ENCODE measurements around the gene IGFBP1. TPM values are rescaled to one million over a fixed set of nuclear protein-coding genes. Genes with fewer than 3 reads are reported as not detected.
"Not testable (repeated sequence)": the region's sequence is repeated elsewhere in the genome, so short reads cannot be mapped to it uniquely, and the experiment has no call there.

The IGFBP1 gene
- total RNA-seq, 1 donor from 2014 or later: not detected

- DNase-seq (ENCODE audit: low spot score in 2 of 2) (no peak), FAIRE-seq (no peak)
These were observed 36.0 kb downstream of the IGFBP1 start for GRCh38 chr7:45924283-45924682.

DNA sequence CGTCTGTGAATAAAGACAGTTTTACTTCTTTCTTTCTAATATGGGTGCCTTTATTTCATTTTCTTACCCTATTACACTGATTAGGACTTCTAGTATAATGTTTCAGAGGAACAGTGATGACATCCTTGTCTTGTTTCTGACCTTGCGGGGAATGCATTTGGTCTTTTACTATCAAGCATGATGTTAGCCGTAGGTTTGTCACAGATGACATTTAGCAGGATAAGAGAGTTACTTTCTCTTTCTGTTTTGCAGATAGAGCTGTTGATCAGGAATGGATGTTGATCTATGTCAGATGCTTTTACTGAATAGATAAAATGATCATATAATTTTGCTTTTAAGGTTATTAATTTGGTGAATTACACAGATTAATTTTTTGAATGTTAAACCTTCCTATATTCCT lies 39.4 kb downstream of the IGFBP1 start:
- no peak for FAIRE-seq
- no peak for DNase-seq (ENCODE audit: low spot score in 2 of 2)

- FAIRE-seq (no peak), DNase-seq (ENCODE audit: low spot score in 2 of 2) (no peak)
These were observed 42.7 kb downstream of the IGFBP1 start for GRCh38 chr7:45930967-45931366.

GRCh38 chr7:45937301-45937700 lies 49.0 kb downstream of the IGFBP1 start:
- no peak for DNase-seq (ENCODE audit: low spot score in 2 of 2)
- no peak for FAIRE-seq

- FAIRE-seq (no peak), DNase-seq (ENCODE audit: low spot score in 2 of 2) (no peak)
These were observed 49.6 kb downstream of the IGFBP1 start for GRCh38 chr7:45937862-45938261.

DNA sequence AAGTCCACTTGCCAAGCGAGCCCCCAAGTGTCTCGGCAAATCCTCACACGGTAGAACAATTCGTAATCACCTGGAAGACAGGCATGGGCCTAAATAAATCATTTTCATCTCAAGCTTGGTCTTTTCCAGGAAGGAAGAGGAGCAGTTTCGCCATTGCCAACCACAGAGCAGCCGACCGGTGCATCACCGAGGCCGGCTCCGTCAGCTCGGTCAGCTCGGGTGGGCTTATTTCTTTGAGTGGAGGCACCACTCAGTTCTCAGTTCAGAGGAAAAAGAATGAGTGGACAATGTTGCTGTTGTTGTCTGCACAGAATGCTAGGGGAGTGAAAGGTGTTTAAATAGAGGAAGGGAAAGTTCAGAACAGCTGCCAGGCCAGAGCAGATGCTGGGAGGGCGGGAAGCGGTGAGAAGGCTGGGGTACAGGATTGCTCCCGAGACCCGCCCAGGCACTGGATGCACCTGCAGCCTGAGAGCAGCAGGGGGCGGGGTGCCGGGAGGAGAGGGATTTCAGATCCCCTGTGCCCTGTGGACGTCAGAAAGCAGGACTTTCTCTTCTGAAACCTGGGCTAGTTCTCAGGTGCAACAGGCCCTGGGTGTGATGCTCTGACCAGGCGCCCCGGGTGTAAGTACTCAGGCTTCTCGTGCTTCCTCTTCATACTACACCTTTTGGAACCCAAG lies 50.5 kb downstream of the IGFBP1 start:
- FAIRE-seq (no peak), DNase-seq (ENCODE audit: low spot score in 2 of 2) (no peak)

GRCh38 chr7:45939574-45939973 lies 51.3 kb downstream of the IGFBP1 start:
- no peak for DNase-seq (ENCODE audit: low spot score in 2 of 2)
- FAIRE-seq: no peak

DNA sequence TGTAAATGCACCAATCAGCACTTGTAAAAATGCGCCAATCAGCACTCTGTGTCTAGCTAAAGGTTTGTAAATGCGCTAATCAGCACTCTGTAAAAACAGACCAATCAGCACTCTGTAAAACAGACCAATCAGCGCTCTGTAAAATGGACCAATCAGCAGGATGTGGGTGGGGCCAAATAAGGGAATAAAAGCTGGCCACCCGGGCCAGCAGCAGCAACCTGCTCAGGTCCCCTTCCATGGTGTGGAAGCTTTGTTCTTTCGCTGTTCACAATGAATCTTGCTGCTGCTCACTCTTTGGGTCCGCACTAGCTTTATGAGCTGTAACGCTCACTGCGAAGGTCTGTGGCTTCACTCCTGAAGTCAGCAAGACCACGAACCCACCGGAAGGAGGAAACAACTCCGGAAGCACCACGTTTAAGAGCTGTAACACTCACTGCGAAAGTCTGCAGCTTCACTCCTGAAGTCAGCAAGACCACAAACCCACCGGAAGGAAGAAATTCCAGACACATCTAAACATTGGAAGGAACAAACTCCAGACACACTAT lies 52.0 kb downstream of the IGFBP1 start:
- not testable (repeated sequence) for FAIRE-seq; DNase-seq (ENCODE audit: low spot score in 2 of 2)

DNA sequence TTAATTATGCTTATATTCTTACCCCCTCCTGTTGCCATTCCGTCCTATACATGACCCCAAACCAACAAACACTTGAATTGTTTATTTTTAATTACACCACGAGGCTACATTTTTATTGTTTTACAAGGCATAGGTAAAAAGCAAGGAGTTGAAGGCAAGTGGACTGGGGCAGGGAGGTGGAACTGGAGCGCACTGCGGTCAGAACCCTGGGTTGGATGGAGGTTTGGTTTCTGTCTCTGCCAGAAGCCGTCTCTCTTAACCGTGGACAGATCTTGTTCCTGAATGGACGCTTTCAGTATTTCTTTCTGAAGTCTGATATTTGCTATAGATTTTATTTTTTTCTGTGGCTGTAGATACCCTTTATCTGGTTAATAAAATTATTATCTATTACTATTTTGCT lies 52.7 kb downstream of the IGFBP1 start:
- DNase-seq (ENCODE audit: low spot score in 2 of 2) (no peak), FAIRE-seq (no peak)

Small RNA genes lying within 50 kb of the gene (small RNA-seq; reads per million reads assigned to genes)
- gene RNU6-326P: not detected

Other genes starting within 250 kb of the IGFBP1 start
- gene CCDC201, start 15.4 kb upstream of the IGFBP1 start, total RNA-seq: not detected
- gene IGFBP3, start 32.8 kb downstream of the IGFBP1 start, total RNA-seq: 6.1 TPM